Brain microvascular endothelial cell (primary cell): ENCODE results near the gene PEAR1.

ENCODE experiments used
- DNase-seq: peaks from one replicate; pipeline ENCODE4 v3.0.0-alpha.2; 2020
- H3K27ac ChIP-seq: fragments of 250-450 bp; sonication (Bioruptor Pico); 2 replicates; pipeline ENCODE4 v1.5.1; 2020; ENCODE audit warnings: mild to moderate bottlenecking, moderate library complexity
- H3K27me3 ChIP-seq: fragments of 250-450 bp; sonication (Bioruptor Pico); replicated peaks from 2 replicates; pipeline ENCODE4 v1.5.1; 2020; ENCODE audit warnings: mild to moderate bottlenecking
- H3K36me3 ChIP-seq: fragments of 250-450 bp; sonication (Bioruptor Pico); replicated peaks from 2 replicates; pipeline ENCODE4 v1.5.1; 2020; ENCODE audit warnings: mild to moderate bottlenecking
- H3K4me3 ChIP-seq: 2 replicates; pipeline ENCODE4 v1.5.1; 2011; ENCODE audit warnings: low read depth, mild to moderate bottlenecking, control low read depth, low read length, moderate library complexity
- CTCF ChIP-seq: IDR thresholded peaks from 2 replicates; pipeline ENCODE4 v1.5.1; 2011; ENCODE audit warnings: low read depth, mild to moderate bottlenecking, moderate library complexity, low read length, control low read depth, inconsistent platforms; ENCODE audit errors: missing control alignments
- in situ Hi-C: cut with HindIII; loops from 2 replicates; pipeline ENCODE4 v1.10.0; 2017; ENCODE audit warnings: low sequenced_read_pairs, low pct_ligation_motif_present

PEAR1 gene

GRCh38 chr1:156858959-156859522 lies 34.5 kb upstream of the PEAR1 start, which contains the start of gene INSRR:
INSRR (minus strand) TSS chr1:156859117; CDS start chr1:156858621, 496 bp downstream.
- no peak for TF ChIP-seq CTCF
- DNase-seq, result no peak
- Histone ChIP-seq H3K27me3 (peaks cover 49% of the 10 kb centered on the region), H3K36me3 (no peaks in the 10 kb centered on the region), H3K4me3 (peak within 1 kb of the TSS; percentile 34), H3K27ac (no peak within 1 kb of the TSS)
- in situ Hi-C loops, result no loop called here

- peak overlapping the region; percentile 34 for H3K4me3 ChIP-seq
- in situ Hi-C loops, result no loop called here
- H3K27me3 ChIP-seq, result peaks cover 49% of the 10 kb centered on the region
- no peaks in the 10 kb centered on the region for H3K36me3 ChIP-seq
- H3K27ac ChIP-seq, result no peak overlapping the region
- no peak for TF ChIP-seq CTCF
- no peak for DNase-seq
Measured at GRCh38 chr1:156859523-156860112, 33.9 kb upstream of the PEAR1 start.

- Histone ChIP-seq H3K4me3 (peak overlapping the region; percentile 34), H3K27ac (no peak overlapping the region), H3K36me3 (no peaks in the 10 kb centered on the region), H3K27me3 (peaks cover 49% of the 10 kb centered on the region)
- in situ Hi-C loops, result no loop called here
- TF ChIP-seq CTCF, result peak; percentile 83
- peak; percentile 23 for DNase-seq
Measured at GRCh38 chr1:156860113-156860627, 33.3 kb upstream of the PEAR1 start.

- peak within 1 kb of the TSS; percentile 34 for H3K4me3 ChIP-seq
- H3K36me3 ChIP-seq, result no peaks in the 10 kb centered on the region
- peaks cover 49% of the 10 kb centered on the region for H3K27me3 ChIP-seq
- in situ Hi-C loops, result no loop called here
- no peak for TF ChIP-seq CTCF
- H3K27ac ChIP-seq, result no peak within 1 kb of the TSS
- DNase-seq, result no peak
Measured at GRCh38 chr1:156860628-156861423, 32.7 kb upstream of the PEAR1 start, which contains the start of gene NTRK1. NTRK1 (plus strand) TSS chr1:156860865; CDS start chr1:156860935, 70 bp downstream.

- H3K36me3 ChIP-seq, result no peaks in the 10 kb centered on the region
- H3K27me3 ChIP-seq, result peaks cover 38% of the 10 kb centered on the region
- no peak for TF ChIP-seq CTCF
- no peak for DNase-seq
- H3K27ac ChIP-seq, result no peak overlapping the region
- H3K4me3 ChIP-seq, result no peak overlapping the region
- in situ Hi-C loops, result no loop called here
Measured at GRCh38 chr1:156862584-156862983, 30.9 kb upstream of the PEAR1 start.
